ENCODE results near the gene USP15.

DNA sequence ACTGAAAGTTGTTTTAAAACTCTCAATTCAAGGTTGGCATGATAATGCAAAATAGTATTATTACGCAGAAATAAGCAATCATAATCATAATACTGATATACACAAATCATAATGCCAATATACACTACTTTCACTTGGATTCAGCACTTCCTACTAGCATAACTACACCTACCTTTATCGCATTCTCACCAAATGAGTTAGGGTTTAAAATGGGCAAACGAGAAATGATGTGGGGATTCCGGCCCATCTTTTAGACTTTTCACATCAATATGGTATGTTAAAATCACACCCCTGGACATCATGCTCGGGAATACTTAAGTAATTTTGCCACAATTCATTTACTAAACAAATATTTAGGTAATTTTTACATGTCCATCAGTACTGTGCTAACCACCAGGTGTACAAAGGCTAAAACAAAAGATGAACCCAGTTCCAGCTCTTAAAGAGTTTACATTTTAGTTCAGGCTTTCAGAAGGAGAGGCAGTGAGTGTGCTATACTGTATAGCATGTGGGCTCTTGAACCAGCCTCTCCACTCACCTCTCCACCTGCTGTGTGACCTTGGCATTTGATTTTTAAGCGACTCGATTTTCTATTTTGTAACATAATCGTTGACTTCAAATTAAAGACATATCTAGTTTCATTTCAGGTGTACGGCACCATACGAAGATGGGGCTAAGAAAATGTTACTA lies 1.1 kb upstream of the USP15 start:
- TF ChIP-seq CTCF (IDR thresholded peaks at IDR 0.05; ENCODE audit: low read depth, low read length) (no peak), POLR2A (IDR thresholded peaks at IDR 0.05; ENCODE audit: extremely low read depth, insufficient read length) (no peak), MAX (IDR thresholded peaks at IDR 0.05; ENCODE audit: low read depth, low read length) (no peak), MYC (IDR thresholded peaks at IDR 0.05; ENCODE audit: low read depth, low read length) (no peak)
